IPS-15b (cell line): ENCODE data around the gene CES5A.
"Not testable (repeated sequence)": the region's sequence is repeated elsewhere in the genome, so short reads cannot be mapped to it uniquely, and the experiment has no call there.

Experiments
- H3K27me3 ChIP-seq: one replicate; pipeline ENCODE4 v1.6.1; 2013; ENCODE audit warnings: low read length; ENCODE audit not compliant: control insufficient read depth, insufficient read depth
- H3K36me3 ChIP-seq: one replicate; pipeline ENCODE4 v1.6.1; 2013; ENCODE audit warnings: low read length; ENCODE audit not compliant: control insufficient read depth, insufficient read depth
- H3K4me1 ChIP-seq: one replicate; pipeline ENCODE4 v1.6.1; 2013; ENCODE audit warnings: mild to moderate bottlenecking, low read length; ENCODE audit not compliant: control insufficient read depth, insufficient read depth
- H3K4me3 ChIP-seq: one replicate; pipeline ENCODE4 v1.5.1; 2013; ENCODE audit warnings: low read depth, low read length
- H3K9ac ChIP-seq: one replicate; pipeline ENCODE4 v1.6.1; 2013; ENCODE audit warnings: low read depth, mild to moderate bottlenecking, low read length
- H3K9me3 ChIP-seq: one replicate; pipeline ENCODE4 v1.6.1; 2013; ENCODE audit warnings: mild to moderate bottlenecking, low read length; ENCODE audit not compliant: control insufficient read depth, insufficient read depth

CES5A gene

GRCh38 chr16:55875273-55875672 lies at the start of gene CES5A:
TSS of gene CES5A (minus strand) at chr16:55875373. CDS start at chr16:55875221, 152 bp downstream.
- Histone ChIP-seq H3K9me3 (peaks cover 2% of the 10 kb centered on the region), H3K27me3 (no peaks in the 10 kb centered on the region), H3K4me1 (no peaks in the 10 kb centered on the region), H3K4me3 (no peak within 1 kb of the TSS), H3K9ac (no peak within 1 kb of the TSS), H3K36me3 (no peaks in the 10 kb centered on the region)

DNA sequence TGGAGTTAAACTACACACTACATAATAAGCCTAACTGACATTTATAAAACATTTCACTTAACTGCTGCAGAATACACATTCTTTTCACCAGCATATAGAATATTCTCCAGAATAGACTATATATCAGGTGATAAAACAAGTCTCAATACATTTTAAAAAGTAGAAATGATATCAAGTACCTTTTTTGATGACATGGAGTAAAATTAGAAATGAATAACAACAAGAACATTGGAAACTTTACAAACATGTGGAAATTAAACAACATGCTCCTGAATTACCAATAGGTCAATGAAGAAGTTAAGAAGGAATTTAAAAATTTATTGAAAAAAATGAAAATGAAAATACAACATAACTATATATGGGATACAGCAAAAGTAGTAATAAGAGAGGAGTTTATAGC lies 47.5 kb upstream of the CES5A start:
- Histone ChIP-seq H3K27me3 (no peaks in the 10 kb centered on the region), H3K4me1 (no peaks in the 10 kb centered on the region), H3K9ac (no peak overlapping the region), H3K4me3 (no peak overlapping the region), H3K9me3 (no peaks in the 10 kb centered on the region), H3K36me3 (no peaks in the 10 kb centered on the region)

DNA sequence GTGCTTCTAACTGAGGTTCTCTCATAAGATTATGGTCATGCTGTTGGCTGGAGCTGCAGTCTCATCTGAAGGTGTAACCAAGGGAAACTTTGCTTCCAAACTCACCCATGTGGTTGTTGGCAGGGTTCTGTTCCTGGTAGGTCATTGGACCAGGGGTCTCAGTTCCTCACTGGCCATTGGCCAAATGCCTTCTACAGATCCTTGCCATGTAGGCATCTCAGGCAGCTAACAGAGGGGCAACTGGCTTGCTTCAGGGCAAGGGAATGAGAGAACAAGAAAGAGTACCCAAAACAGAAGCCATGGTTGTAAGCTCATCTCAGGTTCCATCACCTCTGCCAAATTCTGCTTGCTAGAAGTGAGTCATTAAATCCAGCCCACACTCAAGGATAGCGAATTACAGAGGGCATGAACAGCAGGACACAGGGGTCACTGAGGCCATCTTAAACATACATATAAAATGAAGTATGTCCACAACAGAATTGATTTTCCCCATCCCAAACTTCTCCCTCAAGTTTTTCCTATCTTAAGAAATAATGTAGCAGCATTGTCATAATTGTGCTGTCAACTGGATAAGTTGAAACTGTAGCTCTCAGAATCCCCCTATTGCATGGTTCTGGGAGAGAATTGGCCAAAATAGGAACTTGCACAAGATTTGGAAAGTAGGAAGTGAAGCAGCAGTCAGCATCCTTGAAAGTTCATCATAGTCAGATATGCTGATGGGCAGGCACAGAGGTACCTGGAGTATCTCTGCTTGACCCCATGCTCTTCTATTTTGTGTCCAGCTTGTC lies 42.4 kb upstream of the CES5A start:
- Histone ChIP-seq H3K36me3 (no peaks in the 10 kb centered on the region), H3K4me1 (no peaks in the 10 kb centered on the region), H3K4me3 (no peak overlapping the region), H3K9ac (no peak overlapping the region), H3K27me3 (no peaks in the 10 kb centered on the region), H3K9me3 (no peaks in the 10 kb centered on the region)

DNA sequence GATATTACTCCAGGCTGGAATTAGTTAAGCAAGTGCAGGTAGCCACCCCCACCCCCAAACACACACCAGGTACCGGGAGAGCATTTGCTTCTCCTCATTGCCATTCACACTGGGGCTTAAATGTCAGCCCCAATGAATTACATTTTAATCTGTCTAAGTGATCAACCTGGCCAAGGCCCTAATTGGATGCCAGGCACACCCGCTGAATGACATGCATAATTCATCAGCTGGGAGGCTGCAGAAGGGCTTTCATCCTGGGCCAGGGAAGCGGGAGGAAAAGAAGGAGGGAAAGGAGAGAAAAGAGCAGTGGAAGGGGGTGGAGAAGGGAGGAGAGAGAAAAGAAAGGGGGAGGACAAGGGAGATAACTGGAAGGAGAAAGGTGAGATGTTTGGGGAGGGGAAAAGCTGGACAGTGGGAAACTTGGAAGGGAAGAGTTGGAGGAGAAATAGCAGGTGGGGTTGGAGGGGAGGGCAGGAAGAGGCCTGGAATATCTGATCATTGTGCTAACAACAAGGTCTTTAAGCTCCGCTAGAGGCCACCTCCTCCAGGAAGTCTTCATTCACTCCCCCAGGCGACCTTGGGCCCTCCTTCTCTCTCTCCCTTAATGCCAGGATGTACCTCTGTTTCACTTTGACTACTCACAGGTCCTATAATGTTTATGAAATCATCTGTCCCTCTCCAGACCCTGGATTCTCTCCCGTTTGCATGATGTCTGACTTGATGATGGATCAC lies 40.1 kb upstream of the CES5A start:
- Histone ChIP-seq H3K9ac (no peak overlapping the region), H3K4me3 (no peak overlapping the region), H3K9me3 (no peaks in the 10 kb centered on the region), H3K36me3 (no peaks in the 10 kb centered on the region), H3K4me1 (no peaks in the 10 kb centered on the region), H3K27me3 (no peaks in the 10 kb centered on the region)

DNA sequence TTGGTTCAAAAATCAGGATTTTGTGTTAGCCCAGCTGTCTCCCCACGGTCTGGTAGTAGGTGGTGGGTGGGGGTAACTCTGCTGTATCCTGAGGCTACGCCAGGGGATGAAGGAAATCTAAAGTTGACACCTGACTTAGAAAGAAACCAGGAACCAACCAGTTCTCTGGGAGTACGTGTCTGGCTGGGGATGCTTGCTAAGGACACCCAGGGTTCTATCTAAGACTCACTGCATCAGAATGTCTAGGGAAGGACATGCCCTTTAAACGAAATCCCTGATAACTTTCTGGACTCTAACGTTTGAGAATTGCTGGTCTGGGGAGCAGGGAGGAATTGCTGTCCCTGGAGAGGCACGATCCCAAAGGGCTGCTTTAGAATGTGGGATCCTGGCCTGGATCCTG lies 39.2 kb upstream of the CES5A start:
- Histone ChIP-seq H3K9ac (no peak overlapping the region), H3K4me1 (no peaks in the 10 kb centered on the region), H3K36me3 (no peaks in the 10 kb centered on the region), H3K27me3 (no peaks in the 10 kb centered on the region), H3K9me3 (no peaks in the 10 kb centered on the region), H3K4me3 (no peak overlapping the region)

DNA sequence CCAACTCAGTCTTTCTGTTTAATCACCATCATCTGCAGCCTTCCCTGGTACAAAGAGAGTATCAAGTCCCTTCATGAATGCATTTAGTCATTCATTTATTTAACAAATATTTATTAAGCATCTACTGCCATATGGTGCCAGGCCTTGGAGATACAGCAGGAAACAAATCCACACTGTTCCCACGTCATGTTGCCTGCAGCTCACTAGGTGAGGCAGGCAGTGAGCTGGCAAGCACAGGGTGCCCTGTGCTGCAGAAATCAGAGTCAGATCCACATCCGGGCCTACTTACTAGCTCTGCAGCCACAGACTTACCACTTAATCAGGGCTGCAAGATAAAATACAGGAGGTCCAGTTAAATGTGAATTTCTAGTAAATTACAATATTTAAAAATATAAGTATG lies 38.5 kb upstream of the CES5A start:
- H3K4me1 ChIP-seq, result no peaks in the 10 kb centered on the region
- H3K4me3 ChIP-seq, result no peak overlapping the region
- H3K9ac ChIP-seq, result no peak overlapping the region
- no peaks in the 10 kb centered on the region for H3K9me3 ChIP-seq
- H3K27me3 ChIP-seq, result no peaks in the 10 kb centered on the region
- H3K36me3 ChIP-seq, result no peaks in the 10 kb centered on the region

DNA sequence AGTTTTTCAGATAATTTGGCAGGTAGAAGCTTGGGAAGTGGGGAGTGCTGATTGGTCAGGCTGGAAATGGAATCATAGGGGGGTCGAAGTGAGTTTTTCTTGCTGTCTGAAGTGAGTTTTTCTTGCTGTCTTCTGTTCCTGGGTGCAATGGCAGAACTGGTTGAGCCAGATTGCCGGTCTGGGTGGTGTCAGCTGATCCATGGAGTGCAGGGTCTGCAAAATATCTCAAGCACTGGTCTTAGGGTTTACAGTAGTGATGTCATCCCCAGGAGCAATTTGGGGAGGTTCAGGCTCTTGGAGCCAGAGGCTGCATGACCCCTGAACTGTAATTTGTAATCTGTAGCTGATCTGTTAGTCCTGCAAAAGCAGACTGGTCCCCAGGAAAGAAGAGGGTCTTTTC lies 37.9 kb upstream of the CES5A start:
- H3K9me3 ChIP-seq, H3K4me3 ChIP-seq, H3K9ac ChIP-seq, H3K36me3 ChIP-seq, H3K4me1 ChIP-seq, H3K27me3 ChIP-seq: not testable (repeated sequence)

GRCh38 chr16:55912022-55912421 lies 36.8 kb upstream of the CES5A start:
- H3K36me3 ChIP-seq, result no peaks in the 10 kb centered on the region
- H3K9ac ChIP-seq, result no peak overlapping the region
- no peaks in the 10 kb centered on the region for H3K27me3 ChIP-seq
- no peaks in the 10 kb centered on the region for H3K4me1 ChIP-seq
- no peak overlapping the region for H3K4me3 ChIP-seq
- H3K9me3 ChIP-seq, result no peaks in the 10 kb centered on the region

- Histone ChIP-seq H3K9me3 (no peaks in the 10 kb centered on the region), H3K4me1 (no peaks in the 10 kb centered on the region), H3K9ac (no peak overlapping the region), H3K27me3 (no peaks in the 10 kb centered on the region), H3K36me3 (no peaks in the 10 kb centered on the region), H3K4me3 (no peak overlapping the region)
These were observed 36.4 kb upstream of the CES5A start for GRCh38 chr16:55911616-55912015.

DNA sequence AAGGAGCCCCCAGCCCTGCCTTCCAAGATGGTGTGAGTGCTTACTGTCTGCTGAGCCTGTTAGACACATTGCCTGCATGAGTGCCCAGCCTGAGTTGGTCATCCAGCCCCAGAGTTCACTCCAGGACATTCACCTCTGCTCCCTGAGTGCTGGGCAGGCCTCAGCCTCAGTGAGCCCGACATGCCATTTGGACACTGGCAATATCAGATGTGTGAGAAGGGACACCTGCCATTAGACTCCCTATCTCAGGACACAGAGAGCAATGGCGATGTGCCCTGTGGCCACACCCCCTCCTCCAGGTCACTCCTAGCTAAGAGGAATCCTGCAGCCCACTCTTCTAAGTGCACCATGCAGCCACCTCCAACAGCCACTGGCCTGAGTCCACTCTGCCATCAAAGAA lies 34.7 kb upstream of the CES5A start:
- no peak overlapping the region for H3K9ac ChIP-seq
- H3K4me1 ChIP-seq, result no peaks in the 10 kb centered on the region
- H3K9me3 ChIP-seq, result no peaks in the 10 kb centered on the region
- no peaks in the 10 kb centered on the region for H3K36me3 ChIP-seq
- H3K4me3 ChIP-seq, result no peak overlapping the region
- no peaks in the 10 kb centered on the region for H3K27me3 ChIP-seq

DNA sequence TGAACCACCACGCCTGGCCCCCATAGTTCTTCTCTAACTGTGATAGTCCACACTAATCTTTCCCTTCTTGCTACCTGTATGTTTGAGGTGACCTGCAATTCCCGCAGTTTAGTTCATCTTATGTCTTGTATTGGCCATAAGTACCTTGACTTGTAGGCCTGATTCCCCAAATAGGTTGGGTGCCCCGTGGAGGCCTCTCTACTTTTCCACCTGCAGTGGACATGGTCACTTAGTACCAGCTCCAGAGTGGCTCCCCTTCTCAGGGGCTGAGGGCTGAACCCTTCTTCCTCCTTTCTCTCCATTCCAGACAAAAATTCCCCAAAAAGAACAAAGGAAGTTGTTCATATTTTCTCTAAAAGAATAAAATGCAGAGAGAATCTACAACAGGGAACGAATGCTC lies 33.5 kb upstream of the CES5A start:
- Histone ChIP-seq H3K9ac (no peak overlapping the region), H3K4me3 (no peak overlapping the region), H3K9me3 (no peaks in the 10 kb centered on the region), H3K27me3 (no peaks in the 10 kb centered on the region), H3K36me3 (no peaks in the 10 kb centered on the region), H3K4me1 (no peaks in the 10 kb centered on the region)

DNA sequence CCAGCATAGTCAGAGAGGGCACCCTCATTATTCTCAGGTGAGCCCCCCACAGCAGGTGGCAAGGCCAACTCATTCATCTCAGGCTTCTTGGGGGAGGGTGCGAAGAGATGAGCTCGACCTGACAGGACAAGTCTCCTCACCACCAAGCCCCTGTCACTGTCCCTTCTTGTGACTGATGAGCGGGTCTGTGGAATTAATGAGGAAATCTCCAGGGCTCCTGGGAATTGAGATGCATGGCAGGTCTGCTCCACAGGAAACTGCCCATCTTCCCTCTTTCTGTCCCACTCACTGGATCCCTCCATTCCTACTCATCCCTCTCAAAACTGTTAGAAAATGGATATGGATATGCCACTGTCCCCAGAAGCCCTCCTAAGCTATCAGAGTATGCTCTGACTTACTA lies 32.5 kb upstream of the CES5A start:
- H3K9me3 ChIP-seq, result no peaks in the 10 kb centered on the region
- no peaks in the 10 kb centered on the region for H3K4me1 ChIP-seq
- H3K4me3 ChIP-seq, result no peak overlapping the region
- no peaks in the 10 kb centered on the region for H3K36me3 ChIP-seq
- no peak overlapping the region for H3K9ac ChIP-seq
- no peaks in the 10 kb centered on the region for H3K27me3 ChIP-seq
